SK-N-SH (cell line): Measurements from ENCODE around the gene FBXO17.

Experiments used
- GATA2 ChIP-seq: sonication (generic); formaldehyde crosslinking; IDR thresholded peaks from 2 replicates; pipeline ENCODE4 v1.5.0; 2020; ENCODE audit warnings: mild to moderate bottlenecking, missing genetic modification reagents
- RXRA ChIP-seq: IDR thresholded peaks from 2 replicates; pipeline ENCODE4 v1.4.0; 2012; ENCODE audit warnings: low read depth, mild to moderate bottlenecking, borderline replicate concordance

- TF ChIP-seq GATA2 (CRISPR knock-in tag) (no peak), RXRA (no peak)
Observed at GRCh38 chr19:38900743-38901190, 74.8 kb downstream of the FBXO17 start.
